K562 (cell line): ENCODE measurements around the gene TENT4A. TPM values are rescaled to one million over a fixed set of nuclear protein-coding genes. Genes with fewer than 3 reads are reported as not detected.
A peak's percentile ranks its signal among the peaks of the same experiment; 100 is the strongest.

Experiments used
- ADNP ChIP-seq: fragments of 200-800 bp; sonication (Bioruptor generic); IDR thresholded peaks from 2 replicates; pipeline ENCODE4 v1.6.1; 2016; ENCODE audit warnings: missing genetic modification characterization, missing compliant biosample characterization
- GABPB1 ChIP-seq: sonication (generic); formaldehyde crosslinking; IDR thresholded peaks from 2 replicates; pipeline ENCODE4 v1.8.0; 2022; ENCODE audit warnings: mild to moderate bottlenecking, missing genetic modification reagents
- HNRNPH1 ChIP-seq: fragments of 200-400 bp; formaldehyde crosslinking; optimal IDR thresholded peaks from 2 replicates; pipeline ENCODE3; 2017; ENCODE audit warnings: low read depth, mild to moderate bottlenecking, low read length, moderate library complexity
- KLF1 ChIP-seq: fragments of 450-650 bp; IDR thresholded peaks from 2 replicates; pipeline ENCODE4 v1.6.1; 2016; ENCODE audit warnings: missing genetic modification characterization, missing compliant biosample characterization
- MAFG ChIP-seq: fragments of 450-650 bp; conservative IDR thresholded peaks from 2 replicates; pipeline ENCODE4 v1.6.1; 2016; ENCODE audit warnings: missing genetic modification characterization, missing compliant biosample characterization
- NFXL1 ChIP-seq: fragments of 450-650 bp; formaldehyde crosslinking; IDR thresholded peaks from 2 replicates; pipeline ENCODE4 v1.4.0; 2021; ENCODE audit warnings: mild to moderate bottlenecking
- PATZ1 ChIP-seq: fragments of 250-450 bp; sonication (Bioruptor Pico); IDR thresholded peaks from 2 replicates; pipeline ENCODE4 v1.5.0; 2020; ENCODE audit warnings: mild to moderate bottlenecking, borderline replicate concordance
- RCOR1 ChIP-seq, 2 experiments: IDR thresholded peaks; 2 replicates each; pipeline ENCODE4 v1.6.1; 2012; ENCODE audit warnings: low read depth in 2 of 2, low read length in 2 of 2, borderline replicate concordance in 1 of 2, improper control_type of control experiment in 1 of 2
- SNAPC5 ChIP-seq: fragments of 250-450 bp; sonication (Bioruptor Pico); IDR thresholded peaks from 2 replicates; pipeline ENCODE4 v1.8.0; 2021; ENCODE audit warnings: moderate library complexity, mild to moderate bottlenecking, inconsistent platforms
- TAL1 ChIP-seq: fragments of 450-650 bp; IDR thresholded peaks from 2 replicates; pipeline ENCODE4 v1.6.1; 2016; ENCODE audit warnings: mild to moderate bottlenecking
- ZNF133 ChIP-seq: fragments of 250-450 bp; sonication (Bioruptor Pico); IDR thresholded peaks from 2 replicates; pipeline ENCODE4 v1.4.0; 2020; ENCODE audit warnings: mild to moderate bottlenecking
- ZNF551 ChIP-seq: fragments of 250-450 bp; sonication (Bioruptor Pico); IDR thresholded peaks from 2 replicates; pipeline ENCODE4 v1.5.0; 2021; ENCODE audit warnings: mild to moderate bottlenecking, moderate library complexity
- polyA plus RNA-seq, 8 experiments: library from polyadenylated mRNA; depleted of rRNA in 4 of 8; stranded (reverse) in 5 of 8; unstranded in 3 of 8; fragments of >200 nt; fragmentation: Nextera tagmentation in 2 of 8; fragmentation: Illumina TruSeq in 1 of 8; extraction: Ambion mirVana in 2 of 8; extraction: Trizol in 1 of 8; gene quantifications; 2 replicates each; pipeline versions ENCODE4 v1.2.1 to v1.2.3, GENCODE V29; 2011 to 2014; ENCODE audit warnings: inconsistent platforms in 1 of 8, missing spikeins in 1 of 8
- total RNA-seq, 7 experiments: library from RNA; depleted of rRNA in 6 of 7; stranded (reverse); fragments of >200 nt in 6 of 7; fragmentation: Illumina TruSeq in 2 of 7; extraction: Trizol in 2 of 7; gene quantifications; 2 replicates each; pipeline versions ENCODE4 v1.2.1 to v1.2.3, GENCODE V29; 2011 to 2021; ENCODE audit warnings: low replicate concordance in 1 of 7
- TF ChIP-seq, protein P1 (sequence below), 2 experiments: IDR thresholded peaks in 1 of 2; conservative IDR thresholded peaks in 1 of 2; 2 replicates each; pipeline ENCODE4 v1.6.1; 2016; ENCODE audit warnings: low read depth in 2 of 2, mild to moderate bottlenecking in 1 of 2, missing compliant biosample characterization in 1 of 2, missing genetic modification characterization in 1 of 2, moderate library complexity in 1 of 2
- TF ChIP-seq, protein P2 (sequence below): fragments of 250-450 bp; sonication (Bioruptor Pico); IDR thresholded peaks from 2 replicates; pipeline ENCODE4 v1.5.0; 2021

Gene TENT4A
- total and polyA plus RNA-seq, 9 of the 15 experiments (the other 6 are each of a cell fraction or from before 2014, with no cell fraction given): 1.3 to 27.3 (median 13.0) TPM

- TF ChIP-seq, protein P1, sequence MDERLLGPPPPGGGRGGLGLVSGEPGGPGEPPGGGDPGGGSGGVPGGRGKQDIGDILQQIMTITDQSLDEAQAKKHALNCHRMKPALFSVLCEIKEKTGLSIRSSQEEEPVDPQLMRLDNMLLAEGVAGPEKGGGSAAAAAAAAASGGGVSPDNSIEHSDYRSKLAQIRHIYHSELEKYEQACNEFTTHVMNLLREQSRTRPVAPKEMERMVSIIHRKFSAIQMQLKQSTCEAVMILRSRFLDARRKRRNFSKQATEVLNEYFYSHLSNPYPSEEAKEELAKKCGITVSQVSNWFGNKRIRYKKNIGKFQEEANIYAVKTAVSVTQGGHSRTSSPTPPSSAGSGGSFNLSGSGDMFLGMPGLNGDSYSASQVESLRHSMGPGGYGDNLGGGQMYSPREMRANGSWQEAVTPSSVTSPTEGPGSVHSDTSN (CRISPR knock-in tag; IDR thresholded peaks at IDR 0.05; ENCODE audit: low read depth): no peak
- TF ChIP-seq, protein P1 (tag; conservative IDR thresholded peaks at IDR 0.05; ENCODE audit: low read depth): no peak
- no peak for TF ChIP-seq MAFG
- TF ChIP-seq SNAPC5 (CRISPR knock-in tag): no peak
- TF ChIP-seq, protein P2, sequence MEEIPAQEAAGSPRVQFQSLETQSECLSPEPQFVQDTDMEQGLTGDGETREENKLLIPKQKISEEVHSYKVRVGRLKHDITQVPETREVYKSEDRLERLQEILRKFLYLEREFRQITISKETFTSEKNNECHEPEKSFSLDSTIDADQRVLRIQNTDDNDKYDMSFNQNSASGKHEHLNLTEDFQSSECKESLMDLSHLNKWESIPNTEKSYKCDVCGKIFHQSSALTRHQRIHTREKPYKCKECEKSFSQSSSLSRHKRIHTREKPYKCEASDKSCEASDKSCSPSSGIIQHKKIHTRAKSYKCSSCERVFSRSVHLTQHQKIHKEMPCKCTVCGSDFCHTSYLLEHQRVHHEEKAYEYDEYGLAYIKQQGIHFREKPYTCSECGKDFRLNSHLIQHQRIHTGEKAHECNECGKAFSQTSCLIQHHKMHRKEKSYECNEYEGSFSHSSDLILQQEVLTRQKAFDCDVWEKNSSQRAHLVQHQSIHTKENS (CRISPR knock-in tag): no peak
- TF ChIP-seq GABPB1 (CRISPR knock-in tag): peak; percentile 43; the same call in 1 of the 2 replicates
- no peak for TF ChIP-seq ZNF133 (CRISPR knock-in tag)
- peak; percentile 88 for TF ChIP-seq KLF1 (tag)
- no peak for TF ChIP-seq HNRNPH1
- TF ChIP-seq NFXL1 (CRISPR knock-in tag): no peak
- no peak for TF ChIP-seq ADNP (tag)
- TF ChIP-seq TAL1: no peak
- no peak for TF ChIP-seq ZNF551 (CRISPR knock-in tag)
- no peak for TF ChIP-seq PATZ1
- TF ChIP-seq RCOR1 (IDR thresholded peaks at IDR 0.05; ENCODE audit: borderline replicate concordance in 1 of 2, low read depth in 2 of 2, low read length in 2 of 2): no peak
Measured at GRCh38 chr5:6712577-6713273, 507 bp upstream of the TENT4A start (continued).
